GM04504 (cell line): ENCODE results near the gene STX3.
"Not testable (repeated sequence)": the region's sequence is repeated elsewhere in the genome, so short reads cannot be mapped to it uniquely, and the experiment has no call there.

Source experiments
- DNase-seq: peaks from one replicate; pipeline ENCODE4 v3.0.0-alpha.2; 2012; ENCODE audit warnings: low read depth

Gene STX3

DNA sequence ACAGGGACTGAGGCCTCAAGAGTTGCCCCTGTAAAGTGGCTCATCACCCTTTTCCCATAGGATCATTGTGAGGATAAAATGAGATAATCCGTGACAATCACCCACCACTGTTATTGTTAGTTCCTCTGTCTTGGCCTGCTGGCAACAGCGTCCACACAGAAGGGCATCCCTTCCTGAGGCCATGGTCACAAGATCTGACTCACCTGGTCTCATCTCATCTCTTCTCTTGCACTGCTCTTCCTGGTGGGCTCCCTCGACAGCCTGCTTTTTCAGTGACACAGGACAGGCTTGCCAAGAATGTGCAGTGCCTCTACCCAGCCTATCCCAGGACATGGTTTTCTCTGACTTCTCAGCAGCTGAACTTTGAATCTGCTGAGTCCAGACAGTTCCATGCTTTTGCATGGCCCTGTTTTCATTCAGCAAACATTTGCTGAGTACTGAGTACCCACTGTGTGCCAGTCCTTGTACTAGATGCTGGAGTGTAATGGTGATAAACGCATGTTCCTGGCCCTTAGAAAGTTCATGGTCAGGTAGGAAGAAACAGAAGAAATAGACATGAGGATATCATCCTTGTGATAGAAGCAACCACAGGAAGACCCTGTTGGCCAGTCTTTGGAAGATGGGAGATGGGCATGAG lies 3.3 kb downstream of the STX3 start:
- no peak for DNase-seq

DNA sequence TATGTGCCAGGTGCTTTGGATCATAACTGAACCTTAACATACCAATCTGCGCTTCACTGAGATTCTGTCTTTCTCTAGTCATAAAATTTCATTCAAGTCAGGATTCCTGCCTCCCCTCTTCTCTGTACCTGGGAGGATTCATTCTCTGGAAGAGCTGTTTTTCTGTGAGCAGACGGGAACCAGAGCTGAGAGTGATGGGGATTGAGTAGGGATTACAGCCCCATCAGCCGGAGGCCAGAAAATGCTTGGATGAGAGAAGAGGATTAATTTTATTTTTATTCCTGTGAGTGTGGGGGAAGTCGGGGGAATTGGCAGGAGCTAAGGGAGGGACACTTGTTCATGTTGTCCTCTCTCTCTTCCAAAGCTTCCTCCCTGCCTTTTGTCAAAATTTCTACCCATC lies 4.7 kb downstream of the STX3 start:
- no peak for DNase-seq

DNA sequence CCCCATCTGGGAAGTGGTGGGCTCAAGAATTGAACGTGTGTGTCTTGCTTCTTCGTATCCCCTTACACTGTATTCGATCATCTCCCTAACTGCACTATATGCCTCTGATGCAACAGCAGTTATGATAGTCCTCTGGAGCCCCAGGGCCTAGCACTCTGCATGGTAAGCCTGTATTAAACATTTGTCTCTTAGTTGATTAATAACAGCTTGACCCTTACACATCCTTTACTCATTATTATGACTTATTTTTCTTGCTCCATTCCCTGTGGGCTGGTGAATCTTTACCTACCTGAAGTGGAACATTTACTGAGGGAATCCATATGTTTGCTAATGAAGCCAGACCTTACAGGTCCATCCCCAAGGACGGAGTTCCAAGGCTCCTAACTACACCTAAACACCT lies 5.6 kb downstream of the STX3 start:
- no peak for DNase-seq

DNA sequence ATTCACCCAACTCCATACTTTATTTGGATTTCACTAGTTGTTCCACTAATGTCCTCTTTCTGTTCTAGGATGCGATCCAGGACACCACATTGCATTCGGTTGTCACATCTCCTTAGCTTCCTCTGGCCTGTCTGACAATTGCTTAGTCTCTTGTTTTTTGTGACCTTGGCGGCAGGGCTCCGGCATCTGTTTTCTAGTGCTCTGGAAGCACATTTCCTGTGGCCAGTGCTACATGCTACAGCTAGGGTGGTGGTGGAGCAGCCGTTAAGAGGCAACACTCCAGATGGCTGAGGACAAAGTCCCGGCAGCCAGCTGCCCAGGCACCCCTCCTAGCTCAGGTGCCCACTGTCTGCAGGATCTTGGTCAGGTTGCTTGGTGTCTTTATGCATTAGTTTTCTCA lies 6.8 kb downstream of the STX3 start:
- DNase-seq = no peak

DNA sequence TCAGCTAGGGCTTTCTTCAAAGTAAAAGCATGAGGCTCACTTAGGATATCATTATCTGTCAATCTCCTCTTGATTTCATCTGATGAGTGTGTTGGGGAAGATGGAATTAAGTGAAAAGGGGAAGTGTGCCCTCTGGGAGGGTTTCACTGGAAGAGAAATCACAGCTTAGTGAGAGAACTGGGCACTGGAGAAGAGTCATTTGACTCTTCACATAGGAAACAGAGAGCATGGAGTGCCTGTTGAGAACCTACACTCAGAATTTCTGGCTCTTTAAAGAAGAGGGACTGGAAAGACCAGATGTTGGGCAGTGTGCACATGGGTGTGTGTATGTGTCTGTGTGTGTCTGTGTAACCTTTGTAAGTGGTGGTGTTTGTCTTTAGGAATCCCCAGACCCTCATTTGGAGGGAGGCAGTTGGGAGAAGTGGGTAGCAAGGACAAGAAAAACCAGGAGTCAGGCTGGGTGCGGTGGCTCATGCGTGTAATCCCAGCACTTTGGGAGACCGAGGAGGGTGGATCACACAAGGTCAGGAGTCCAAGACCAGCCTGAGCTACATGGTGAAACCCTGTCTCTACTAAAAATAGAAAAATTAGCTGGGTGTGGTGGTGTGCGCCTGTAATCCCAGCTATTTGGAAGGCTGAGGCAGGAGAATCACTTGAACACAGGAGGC lies 10.0 kb downstream of the STX3 start:
- no peak for DNase-seq

DNA sequence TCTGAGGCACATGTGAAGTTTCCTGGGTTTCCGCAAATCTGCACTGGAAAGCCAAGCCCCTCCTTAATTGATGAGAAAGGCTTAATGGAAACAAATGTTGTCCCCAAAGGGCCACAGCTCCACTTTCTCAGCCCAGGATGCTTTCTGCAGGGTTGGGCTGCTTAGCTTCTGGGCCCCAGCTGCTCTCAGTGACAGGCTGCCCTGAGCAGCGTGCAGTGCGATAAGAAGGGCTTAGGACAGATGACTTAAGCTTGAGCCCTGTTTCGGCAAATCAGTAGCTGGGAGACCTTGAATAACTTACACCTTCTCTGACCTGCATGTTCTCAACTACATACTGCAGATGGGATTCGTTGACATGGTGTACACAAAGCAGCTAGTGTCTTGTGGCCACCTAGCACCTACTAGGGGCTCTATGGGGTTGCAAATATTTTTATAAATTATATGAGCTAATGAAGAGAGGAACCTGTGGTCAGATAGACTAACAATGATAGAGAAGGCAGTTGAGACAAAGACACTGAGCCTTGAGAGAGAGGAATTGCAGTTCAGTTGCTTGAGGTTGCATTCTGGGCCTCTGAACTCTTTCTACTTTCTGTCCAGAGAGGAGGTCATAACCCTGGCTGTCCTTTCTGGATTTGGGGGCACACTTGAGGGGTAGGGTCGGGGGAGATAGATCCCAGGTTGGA lies 11.5 kb downstream of the STX3 start:
- DNase-seq = no peak

DNA sequence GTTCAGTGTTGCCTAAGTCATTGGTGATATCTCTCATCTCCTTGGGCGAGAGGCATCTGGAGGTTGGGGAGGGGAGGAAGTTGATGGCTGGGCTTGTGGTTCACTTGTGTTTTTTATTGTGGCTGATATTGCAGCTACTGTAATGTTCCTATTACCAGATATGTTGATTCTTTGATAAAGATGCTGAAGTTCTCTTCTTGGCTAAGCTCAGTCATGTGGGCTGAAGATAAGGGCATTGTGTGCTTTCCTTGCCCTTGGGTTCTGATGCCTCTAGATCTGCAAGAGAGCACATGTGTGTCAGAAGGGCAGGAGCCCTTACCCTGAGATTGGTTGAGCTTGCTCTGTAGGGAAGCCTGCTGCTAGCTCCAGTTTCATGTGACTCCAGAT lies 12.0 kb downstream of the STX3 start:
- DNase-seq = no peak

DNA sequence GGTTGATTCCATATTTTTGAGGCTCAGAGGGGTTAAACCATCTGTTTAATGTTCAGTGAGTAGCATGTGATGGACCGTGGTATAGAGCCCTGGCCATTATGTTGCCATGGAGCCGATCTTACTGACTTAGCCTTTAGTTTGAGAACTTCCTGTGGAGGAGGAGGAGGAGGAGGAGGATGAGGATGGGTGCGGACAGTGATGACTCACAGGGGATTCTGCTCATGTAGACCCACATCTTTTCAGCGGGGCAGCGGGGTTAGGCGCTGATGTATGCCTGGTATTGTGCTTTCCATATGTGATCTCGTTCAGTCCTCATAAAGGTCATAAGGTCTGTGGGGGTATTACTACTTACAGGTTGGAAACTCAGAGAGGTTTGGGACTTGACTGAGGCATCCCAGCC lies 13.9 kb downstream of the STX3 start:
- DNase-seq = no peak

DNA sequence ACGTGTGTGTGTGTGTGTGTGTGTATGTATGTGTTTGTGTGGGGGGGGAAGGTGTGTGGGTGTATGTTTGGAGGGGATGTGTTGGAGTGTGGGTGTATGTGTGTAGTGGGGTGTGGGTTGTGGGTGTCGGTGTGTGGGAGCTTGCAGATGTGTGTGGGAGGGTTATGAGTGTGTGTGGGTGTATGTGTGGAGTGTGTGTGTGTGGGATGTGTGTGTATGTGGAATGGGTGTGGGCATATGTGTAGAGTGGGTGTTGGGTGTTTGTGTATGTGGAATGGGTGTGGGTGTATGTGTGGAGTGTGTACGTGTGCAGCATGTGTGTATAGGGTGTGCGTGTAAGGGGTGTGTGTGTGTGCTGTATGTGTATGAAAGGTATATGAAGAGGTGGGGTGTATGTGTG lies 14.7 kb downstream of the STX3 start:
- DNase-seq = no peak

DNA sequence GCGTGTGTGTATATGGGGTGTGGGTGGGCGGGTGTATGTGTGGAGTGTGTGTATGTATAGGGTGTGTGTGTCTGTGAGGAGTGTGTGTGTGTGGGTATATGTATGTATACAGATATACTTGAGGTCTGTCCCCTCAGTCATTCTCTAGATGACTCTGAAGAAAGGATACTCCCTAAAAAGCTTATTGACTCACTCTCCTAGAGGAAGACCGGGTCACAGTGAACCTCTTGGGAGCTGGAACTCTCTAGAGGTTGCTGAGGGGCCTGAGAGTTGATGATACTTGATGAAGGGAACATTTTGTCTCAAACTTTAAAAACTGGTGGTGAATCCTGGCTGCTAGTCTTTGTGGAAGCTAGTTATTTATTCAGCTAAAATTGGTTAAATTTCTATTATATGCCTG lies 15.1 kb downstream of the STX3 start:
- no peak for DNase-seq

DNA sequence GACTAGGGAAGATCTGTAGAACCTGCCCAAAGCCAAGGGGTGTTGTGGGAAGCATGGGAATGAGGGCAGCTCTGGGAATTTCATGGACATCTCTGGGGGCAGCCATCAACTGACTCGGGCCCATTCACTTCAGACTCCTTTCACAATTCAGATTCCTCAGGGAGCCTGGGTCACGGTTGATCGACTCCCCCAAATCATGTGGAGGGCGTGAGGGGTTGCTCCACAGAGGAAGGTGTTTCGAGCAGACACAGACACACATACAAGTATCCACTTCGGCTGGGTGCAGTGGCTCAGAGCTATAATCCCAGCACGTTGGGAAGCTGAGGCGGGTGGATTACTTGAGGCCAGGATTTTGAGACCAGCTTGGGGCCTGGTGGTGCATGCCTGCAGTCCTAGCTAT lies 15.7 kb downstream of the STX3 start:
- DNase-seq = no peak

DNA sequence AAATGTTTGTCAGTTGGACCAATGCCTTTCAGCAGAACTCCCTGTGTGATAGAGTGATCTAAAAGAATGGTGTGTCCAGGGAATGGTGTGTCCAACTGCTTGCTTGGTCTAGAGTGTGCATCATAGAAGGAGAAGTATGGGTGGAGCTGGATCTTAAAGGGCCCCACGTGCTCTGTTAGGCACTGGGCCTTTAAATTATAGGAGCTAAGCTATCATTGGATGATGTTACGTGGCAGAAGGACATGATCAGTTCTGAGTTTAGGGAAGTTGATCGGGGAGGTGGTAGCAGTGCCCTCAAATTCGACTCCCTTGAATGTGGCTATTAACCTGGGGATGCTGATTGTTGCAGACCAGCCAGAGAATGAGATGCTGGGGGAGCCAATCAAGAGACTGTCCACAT lies 16.4 kb downstream of the STX3 start:
- no peak for DNase-seq

DNA sequence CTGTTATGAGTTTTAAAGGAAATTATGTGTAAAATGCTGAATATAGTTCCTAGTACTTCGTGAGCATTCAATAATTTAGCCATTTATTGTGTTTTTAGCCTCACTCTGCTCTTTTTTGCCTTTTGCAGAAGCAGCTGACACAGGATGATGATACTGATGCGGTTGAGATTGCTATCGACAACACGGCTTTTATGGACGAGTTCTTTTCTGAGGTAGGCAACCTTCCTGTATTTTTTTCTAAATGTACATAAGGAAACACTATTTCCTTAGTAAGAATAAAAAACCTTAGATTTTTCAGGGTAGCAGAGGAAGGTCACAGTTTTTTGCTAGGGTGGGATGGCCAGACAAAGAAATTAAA lies 17.9 kb downstream of the STX3 start:
- DNase-seq = no peak

DNA sequence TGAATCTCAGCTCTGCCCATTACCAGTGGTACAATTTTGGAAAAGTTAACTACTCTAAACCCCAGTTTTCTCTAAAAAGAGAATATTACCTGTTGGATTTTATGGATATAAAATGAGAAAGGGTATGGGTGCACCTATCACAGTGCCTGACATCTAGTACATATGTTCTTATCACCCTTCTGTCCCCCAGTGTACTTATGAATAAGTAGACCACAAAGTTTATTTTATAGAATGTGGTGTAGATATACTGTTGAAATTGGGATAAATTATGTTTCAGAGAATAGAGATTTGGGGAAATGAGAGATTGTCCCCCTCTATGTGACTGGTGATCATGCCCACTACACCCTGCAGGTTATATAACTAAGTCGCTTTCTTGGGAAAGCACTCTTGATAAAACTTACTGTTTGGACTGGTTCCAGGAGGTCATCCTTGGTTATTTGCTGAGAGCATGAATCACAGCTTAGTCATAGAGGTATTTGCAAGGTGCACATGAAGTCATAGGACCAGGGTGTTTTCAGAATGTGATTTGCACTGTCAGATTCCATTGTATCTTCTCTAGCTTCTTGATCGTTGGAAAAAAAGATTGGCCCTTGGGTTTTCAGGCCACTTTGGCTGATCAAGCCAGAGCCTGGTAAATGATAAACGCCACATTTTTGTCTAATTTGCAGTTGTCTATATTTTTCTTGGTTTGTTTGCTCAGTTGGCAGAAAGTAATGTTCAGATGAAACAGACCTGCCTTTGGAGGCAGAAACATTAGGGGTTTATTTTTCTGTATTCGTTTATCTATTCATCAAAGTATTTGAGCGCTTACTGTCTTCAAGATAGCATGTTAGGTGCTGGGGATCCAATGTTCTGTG lies 21.3 kb downstream of the STX3 start:
- DNase-seq = no peak

DNA sequence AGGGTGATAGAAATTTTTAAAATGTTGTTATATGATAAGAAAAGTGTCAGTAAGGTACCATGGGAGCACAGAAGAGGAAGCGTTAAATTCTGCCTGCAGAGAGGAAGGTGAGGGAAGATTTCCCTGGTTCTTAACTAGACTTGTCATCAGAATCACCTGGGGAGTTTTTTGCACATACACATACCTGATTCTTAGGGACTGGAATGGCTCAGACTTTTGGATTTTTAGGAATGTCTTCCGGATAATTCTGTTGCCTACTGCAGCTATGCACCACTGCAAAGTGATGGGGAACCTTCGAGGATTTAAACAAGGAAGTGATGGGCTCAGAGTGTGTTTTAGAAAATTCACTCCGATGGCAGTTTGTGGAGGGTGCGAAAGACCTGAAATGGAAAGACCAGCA lies 21.9 kb downstream of the STX3 start:
- DNase-seq = no peak

DNA sequence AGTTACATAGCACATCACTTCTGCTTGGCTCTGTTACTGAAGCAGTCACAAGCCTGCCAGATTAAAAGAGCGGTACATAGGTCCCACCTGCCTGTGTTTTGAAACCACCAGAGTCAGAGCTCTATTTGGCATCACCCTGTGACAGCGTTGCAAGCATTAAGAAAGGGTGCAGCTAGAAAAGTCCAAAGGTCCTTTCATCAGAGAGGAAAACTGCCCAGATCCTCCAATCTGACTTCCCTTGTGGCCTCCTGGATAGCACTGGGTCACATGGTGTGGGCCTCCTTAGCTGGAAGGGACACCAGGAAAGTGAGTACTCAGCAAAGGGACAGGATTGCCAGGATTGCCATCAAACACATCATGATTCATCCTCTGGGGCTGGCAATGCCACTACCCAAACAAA lies 22.9 kb downstream of the STX3 start:
- no peak for DNase-seq

DNA sequence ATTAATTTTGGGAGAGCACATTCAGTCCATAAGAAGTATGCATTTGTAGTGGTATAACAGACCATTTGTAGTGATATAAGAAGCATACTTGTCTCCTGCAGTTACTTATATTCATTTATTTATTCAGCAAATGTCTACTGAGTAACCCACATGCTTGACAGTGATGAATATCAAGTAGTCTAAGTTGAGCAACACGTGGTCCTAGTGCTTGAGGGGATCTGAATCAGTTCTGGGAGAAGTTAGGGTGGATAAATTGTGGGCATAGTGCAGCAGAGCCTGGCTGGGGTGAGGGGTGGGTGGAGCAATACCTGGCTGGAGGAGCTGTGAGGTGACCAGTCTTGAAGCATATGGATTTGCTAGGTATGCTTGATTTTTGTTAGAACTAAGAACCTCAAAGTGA lies 24.3 kb downstream of the STX3 start:
- DNase-seq = no peak

DNA sequence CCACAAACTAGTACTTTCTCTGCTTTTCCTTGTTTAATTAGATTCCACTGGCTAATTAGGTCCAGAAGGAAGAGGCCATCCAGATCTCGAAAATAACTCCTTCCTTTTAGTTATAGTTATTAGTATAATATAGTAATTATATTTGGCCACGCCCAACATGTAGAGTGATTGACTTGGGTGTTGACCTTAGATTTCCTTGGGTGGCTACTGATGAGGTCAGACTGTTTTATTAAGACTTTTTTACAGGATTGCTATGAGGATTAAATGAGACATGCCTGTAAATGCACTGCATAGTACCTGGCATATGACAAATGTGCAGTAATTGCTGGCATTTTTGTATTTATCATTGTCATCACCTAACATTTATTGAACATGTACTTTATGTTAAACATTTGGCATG lies 26.9 kb downstream of the STX3 start:
- no peak for DNase-seq

DNA sequence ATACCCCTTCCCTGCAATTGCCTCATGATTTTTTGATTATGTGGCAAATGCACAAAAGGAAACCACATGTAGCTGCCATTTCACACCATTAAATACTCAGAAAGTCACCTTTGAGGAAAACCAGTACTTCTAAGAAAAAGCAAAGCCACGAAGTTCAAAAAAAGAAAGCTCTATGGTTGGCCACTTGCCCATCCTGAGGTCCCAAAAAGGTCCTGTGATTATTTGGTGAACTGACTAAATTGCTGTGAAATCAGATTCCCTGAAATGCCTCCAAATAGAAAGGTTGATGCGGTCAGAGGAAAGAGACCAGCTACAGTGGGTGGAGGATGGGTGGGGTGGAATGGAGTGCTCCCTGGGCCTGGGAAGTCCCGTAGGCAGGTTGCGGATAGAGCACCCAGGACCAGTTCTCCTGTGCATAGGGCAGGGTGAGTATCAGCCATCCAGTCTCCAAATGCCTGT lies 28.5 kb downstream of the STX3 start:
- no peak for DNase-seq

DNA sequence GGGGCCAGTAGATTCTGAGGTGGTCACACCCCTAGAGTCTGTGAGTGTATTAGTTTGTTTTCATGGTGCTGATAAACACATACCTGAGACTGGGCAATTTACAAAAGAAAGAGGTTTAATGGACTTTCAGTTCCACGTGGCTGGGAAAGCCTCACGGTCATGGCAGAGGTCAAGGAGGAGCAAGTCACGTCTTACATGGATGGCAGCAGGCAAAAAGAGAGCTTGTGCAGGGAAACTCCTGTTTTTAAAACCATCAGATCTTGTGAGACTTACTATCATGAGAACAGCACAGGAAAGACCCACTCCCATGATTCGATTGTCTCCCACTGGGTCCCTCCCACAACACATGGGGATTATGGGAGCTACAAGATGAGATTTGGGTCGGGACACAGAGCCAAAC lies 29.3 kb downstream of the STX3 start:
- DNase-seq = not testable (repeated sequence)

DNA sequence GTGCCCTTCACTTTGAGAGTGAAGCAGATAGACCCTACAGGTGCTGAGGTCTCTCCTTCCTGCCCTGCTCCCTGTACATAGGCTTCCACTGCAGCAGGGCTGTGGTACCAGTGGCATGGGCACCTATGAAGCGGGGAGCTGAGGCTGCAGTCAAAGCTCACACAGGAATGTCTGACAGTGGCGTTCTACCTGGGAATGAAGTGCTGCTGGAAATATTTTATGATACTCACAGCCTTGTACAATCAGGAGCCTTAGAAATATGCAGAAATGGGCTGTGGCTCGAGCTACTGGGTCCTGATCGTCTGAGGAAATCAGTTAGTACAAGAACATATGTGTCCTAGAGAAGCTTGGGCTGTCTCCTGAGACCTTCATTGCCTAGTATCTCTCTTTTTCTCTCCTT lies 30.6 kb downstream of the STX3 start:
- no peak for DNase-seq

DNA sequence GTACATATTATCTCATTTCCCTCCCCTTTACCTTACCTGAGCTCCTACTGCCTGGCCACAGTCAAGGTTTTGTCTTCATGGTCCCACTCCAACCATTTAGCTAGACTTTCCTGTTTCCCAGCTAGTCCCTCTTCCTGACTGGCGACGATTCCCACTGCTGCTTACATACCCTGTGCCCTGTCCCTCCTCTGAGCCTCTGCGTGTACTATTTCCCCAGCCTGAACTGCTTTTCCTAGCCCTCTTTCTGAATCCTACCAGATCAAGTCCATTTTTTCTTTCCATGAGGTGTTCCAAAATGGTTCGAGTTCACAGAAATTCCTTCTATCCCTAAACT lies 32.0 kb downstream of the STX3 start:
- DNase-seq = no peak

DNA sequence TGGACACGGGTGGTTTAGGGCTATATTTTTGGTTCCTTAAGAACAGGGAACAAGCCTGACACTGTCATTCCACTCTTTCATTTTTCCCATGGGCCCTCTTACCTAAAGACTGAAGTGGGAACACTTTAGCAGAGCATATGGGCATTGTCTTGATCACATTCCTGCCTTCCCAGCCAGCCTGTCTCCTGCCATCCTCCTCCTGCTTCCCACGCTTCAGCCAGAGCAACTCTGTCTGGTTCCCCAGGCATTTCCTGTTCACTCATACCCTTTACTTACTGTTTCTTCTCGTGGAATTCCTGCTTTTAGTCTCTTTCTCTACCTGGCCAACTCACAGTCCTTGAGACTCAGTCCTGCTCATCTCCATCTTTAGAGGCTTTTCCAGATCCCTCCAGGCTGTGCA lies 32.6 kb downstream of the STX3 start:
- no peak for DNase-seq
